Measurements from ENCODE around the gene TMEM242. TPM values are rescaled to one million over a fixed set of nuclear protein-coding genes. Genes with fewer than 3 reads are reported as not detected.

The TMEM242 gene
- total and polyA plus RNA-seq, 2 of the 4 experiments (the other 2 are of a cell fraction) = 2.3 to 4.6 TPM

DNA sequence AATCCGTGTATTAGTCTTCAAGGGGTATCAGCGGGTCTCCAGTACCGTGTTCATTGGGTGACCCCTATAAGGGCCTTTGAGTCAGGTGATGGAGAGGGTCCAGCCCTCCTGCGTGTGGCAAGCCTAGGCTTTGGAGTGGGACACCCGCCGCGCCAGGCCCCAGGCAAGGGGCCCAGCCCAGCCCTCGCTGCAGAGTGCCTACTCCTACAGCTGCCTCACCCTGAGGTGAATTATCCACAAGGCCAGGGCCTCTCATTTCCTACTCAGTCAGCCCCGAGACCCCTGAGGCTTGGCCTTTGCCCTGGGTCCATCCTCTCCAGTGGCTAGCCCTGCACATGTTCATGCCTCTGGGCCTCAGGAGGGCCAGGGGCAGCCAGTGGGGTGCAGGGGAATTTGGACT lies 45.1 kb downstream of the TMEM242 start:
- H3K9ac ChIP-seq (ENCODE audit: low read depth, low read length) = no peak overlapping the region
- dilution Hi-C loops (cut with HindIII; ENCODE audit: low sequenced_read_pairs, unreplicated experiment) (no loop called here), intact Hi-C loops (cut with micrococcal nuclease) (loop anchor here (10.0 kb wide), 1 partner anchor 323 kb away; no protein-coding TSS in a partner anchor), in situ Hi-C loops (cut with MboI; ENCODE audit: low sequenced_read_pairs) (no loop called here)
- WGBS, 2 experiments (ENCODE audit: extremely low coverage in 2 of 2, insufficient read length in 1 of 2) = no CpG with 5 or more reads among the region's 9 CpGs
- DNase-seq (no peak), ATAC-seq (ENCODE audit: low read depth) (no peak)
- TF ChIP-seq RCOR1 (IDR thresholded peaks at IDR 0.05; ENCODE audit: insufficient replicate concordance, low read length) (no peak), RFX5 (IDR thresholded peaks at IDR 0.05; ENCODE audit: low read depth, low read length) (no peak), FOS (IDR thresholded peaks at IDR 0.05; ENCODE audit: low read depth, low read length) (no peak), CHD1 (IDR thresholded peaks at IDR 0.05; ENCODE audit: low read depth, low read length) (no peak), POLR2A (IDR thresholded peaks at IDR 0.05; ENCODE audit: low read depth, low read length) (no peak), CEBPB (IDR thresholded peaks at IDR 0.05; ENCODE audit: low read depth, low read length) (no peak), MXI1 (IDR thresholded peaks at IDR 0.05; ENCODE audit: borderline replicate concordance, low read depth, low read length) (no peak), MAZ (IDR thresholded peaks at IDR 0.05; ENCODE audit: borderline replicate concordance, low read depth, low read length) (no peak), BHLHE40 (IDR thresholded peaks at IDR 0.05; ENCODE audit: low read depth, low read length) (no peak), RAD21 (IDR thresholded peaks at IDR 0.05; ENCODE audit: low read length) (no peak), SMC3 (IDR thresholded peaks at IDR 0.05; ENCODE audit: low read depth, low read length) (no peak)
- TF ChIP-seq, protein P1, sequence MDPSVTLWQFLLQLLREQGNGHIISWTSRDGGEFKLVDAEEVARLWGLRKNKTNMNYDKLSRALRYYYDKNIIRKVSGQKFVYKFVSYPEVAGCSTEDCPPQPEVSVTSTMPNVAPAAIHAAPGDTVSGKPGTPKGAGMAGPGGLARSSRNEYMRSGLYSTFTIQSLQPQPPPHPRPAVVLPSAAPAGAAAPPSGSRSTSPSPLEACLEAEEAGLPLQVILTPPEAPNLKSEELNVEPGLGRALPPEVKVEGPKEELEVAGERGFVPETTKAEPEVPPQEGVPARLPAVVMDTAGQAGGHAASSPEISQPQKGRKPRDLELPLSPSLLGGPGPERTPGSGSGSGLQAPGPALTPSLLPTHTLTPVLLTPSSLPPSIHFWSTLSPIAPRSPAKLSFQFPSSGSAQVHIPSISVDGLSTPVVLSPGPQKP (IDR thresholded peaks at IDR 0.05; ENCODE audit: borderline replicate concordance, low read depth, low read length) = no peak
- TF ChIP-seq, protein P2, sequence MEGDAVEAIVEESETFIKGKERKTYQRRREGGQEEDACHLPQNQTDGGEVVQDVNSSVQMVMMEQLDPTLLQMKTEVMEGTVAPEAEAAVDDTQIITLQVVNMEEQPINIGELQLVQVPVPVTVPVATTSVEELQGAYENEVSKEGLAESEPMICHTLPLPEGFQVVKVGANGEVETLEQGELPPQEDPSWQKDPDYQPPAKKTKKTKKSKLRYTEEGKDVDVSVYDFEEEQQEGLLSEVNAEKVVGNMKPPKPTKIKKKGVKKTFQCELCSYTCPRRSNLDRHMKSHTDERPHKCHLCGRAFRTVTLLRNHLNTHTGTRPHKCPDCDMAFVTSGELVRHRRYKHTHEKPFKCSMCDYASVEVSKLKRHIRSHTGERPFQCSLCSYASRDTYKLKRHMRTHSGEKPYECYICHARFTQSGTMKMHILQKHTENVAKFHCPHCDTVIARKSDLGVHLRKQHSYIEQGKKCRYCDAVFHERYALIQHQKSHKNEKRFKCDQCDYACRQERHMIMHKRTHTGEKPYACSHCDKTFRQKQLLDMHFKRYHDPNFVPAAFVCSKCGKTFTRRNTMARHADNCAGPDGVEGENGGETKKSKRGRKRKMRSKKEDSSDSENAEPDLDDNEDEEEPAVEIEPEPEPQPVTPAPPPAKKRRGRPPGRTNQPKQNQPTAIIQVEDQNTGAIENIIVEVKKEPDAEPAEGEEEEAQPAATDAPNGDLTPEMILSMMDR (conservative IDR thresholded peaks at IDR 0.05; ENCODE audit: low read depth, low read length) = no peak
- H2BK120ac ChIP-seq (ENCODE audit: low read depth, low read length) = no peak overlapping the region
- H3K27ac ChIP-seq (ENCODE audit: insufficient read depth, low read length) = no peak overlapping the region
- no peaks in the 10 kb centered on the region for H3K36me3 ChIP-seq (ENCODE audit: control insufficient read depth, insufficient read depth, low read length)
- no peaks in the 10 kb centered on the region; the same call in 1 of the 2 replicates for H3K27me3 ChIP-seq (ENCODE audit: control insufficient read depth, insufficient read depth, low read length)
- H3K23ac ChIP-seq (ENCODE audit: low read depth, low read length) = no peak overlapping the region
- peaks cover 0 to 4% of the 10 kb centered on the region in 2 experiments; a peak in 2 of 4 replicates for H3K79me1 ChIP-seq (ENCODE audit: low read depth in 1 of 2, low read length in 2 of 2)
- H3K4me1 ChIP-seq (ENCODE audit: control insufficient read depth, insufficient read depth, low read length) = peaks cover 3% of the 10 kb centered on the region
- no peak overlapping the region for H2BK15ac ChIP-seq (ENCODE audit: low read depth, low read length)
- H3K56ac ChIP-seq (ENCODE audit: extremely low read depth, insufficient read depth, low read length) = no peak overlapping the region
- CTCF ChIA-PET = no interaction called here
- H3K4me3 ChIP-seq (ENCODE audit: insufficient read depth, low read depth, low read length) = no peak overlapping the region
- no peak overlapping the region for H3K18ac ChIP-seq (ENCODE audit: low read depth, low read length)
- no peaks in the 10 kb centered on the region for H4K20me1 ChIP-seq (ENCODE audit: insufficient read depth, low read length)
- H2BK20ac ChIP-seq (ENCODE audit: low read depth, low read length) = no peak overlapping the region
- no peak overlapping the region for H2AFZ ChIP-seq (replicated peaks; ENCODE audit: low read length, poor library complexity)
- no peak overlapping the region for H2BK5ac ChIP-seq (ENCODE audit: low read depth, low read length, poor library complexity, severe bottlenecking)
- no peaks in the 10 kb centered on the region for H3K9me3 ChIP-seq (ENCODE audit: control insufficient read depth, insufficient read depth, low read length)
- no peak overlapping the region for H3K4ac ChIP-seq (ENCODE audit: low read depth, low read length)
- H4K8ac ChIP-seq (ENCODE audit: low read depth in 2 of 2, low read length in 2 of 2) = no peak overlapping the region
- no peak overlapping the region for H2AK5ac ChIP-seq (ENCODE audit: low read depth, low read length)
- H2AK9ac ChIP-seq (replicated peaks; ENCODE audit: low read depth, low read length, poor library complexity) = no peak overlapping the region
- no TSS peak for BruUV-seq (replicated peaks)
- no peak overlapping the region for H4K5ac ChIP-seq (ENCODE audit: low read depth, low read length)
- no peak overlapping the region for H3K14ac ChIP-seq (replicated peaks; ENCODE audit: low read depth, low read length)
- peaks cover 3% of the 10 kb centered on the region; the same call in 1 of the 2 replicates for H3K9me1 ChIP-seq (ENCODE audit: insufficient read depth, low read length)
- no peak overlapping the region for H3K4me2 ChIP-seq (ENCODE audit: low read depth, low read length)
- H4K91ac ChIP-seq (ENCODE audit: insufficient read depth, low read depth, low read length) = no peak overlapping the region
- POLR2A ChIA-PET (ENCODE audit: unreplicated experiment) = no interaction called here
